OCI-LY7 (cell line): ENCODE data around the gene CAMKK1.

ENCODE experiments used
- EZH2phosphoT487 ChIP-seq: fragments of 200-600 bp; sonication (generic); IDR thresholded peaks from 2 replicates; pipeline ENCODE4 v1.6.1; 2018; ENCODE audit warnings: low read depth, borderline replicate concordance, mild to moderate bottlenecking, mixed run types, antibody characterized with exemption, low read length, moderate library complexity, mixed read lengths
- TF ChIP-seq, protein P1 (sequence below): fragments of 200-600 bp; sonication (generic); conservative IDR thresholded peaks from 2 replicates; pipeline ENCODE4 v1.5.1; 2014; ENCODE audit warnings: mild to moderate bottlenecking, antibody characterized with exemption, low read length, moderate library complexity, mixed read lengths

DNA sequence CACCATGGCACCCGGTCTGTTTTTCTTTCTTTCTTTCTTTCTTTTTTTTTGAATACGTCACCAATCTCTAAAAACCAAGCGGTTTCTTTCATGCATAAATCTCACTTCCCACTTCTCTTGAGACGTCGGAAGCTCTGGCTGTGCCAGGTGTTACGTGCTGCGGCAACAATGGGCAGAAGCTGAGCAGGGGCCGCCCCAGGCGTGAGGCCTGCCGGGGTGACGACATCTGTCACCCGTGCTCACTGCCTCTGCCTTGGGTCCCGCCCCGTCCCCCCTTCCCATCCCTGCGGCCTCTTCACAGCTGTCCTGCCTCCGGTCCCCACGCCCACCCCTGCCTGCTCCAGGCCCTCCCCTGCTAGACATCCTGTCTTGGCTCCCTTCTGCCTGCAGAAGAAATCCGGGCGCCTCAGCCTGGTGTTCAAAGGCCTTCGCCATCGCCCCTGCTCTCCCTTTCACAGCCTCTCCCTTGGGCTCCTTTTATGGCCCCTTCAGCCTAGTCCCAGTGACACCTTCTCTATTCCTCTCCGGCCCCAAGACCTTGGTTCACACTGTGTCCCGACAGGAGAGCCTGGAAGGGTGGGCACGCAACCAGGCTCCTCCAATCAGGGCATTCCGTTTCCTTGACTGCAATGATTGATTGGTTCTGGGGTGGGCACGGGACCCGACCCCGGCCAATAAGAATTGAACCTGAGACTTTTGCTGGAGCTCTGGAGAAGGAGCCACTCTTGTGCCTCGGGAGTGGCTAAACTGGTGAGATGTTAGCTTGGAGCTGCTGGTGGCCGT, 18.6 kb upstream of the CAMKK1 start:
- TF ChIP-seq, protein P1, sequence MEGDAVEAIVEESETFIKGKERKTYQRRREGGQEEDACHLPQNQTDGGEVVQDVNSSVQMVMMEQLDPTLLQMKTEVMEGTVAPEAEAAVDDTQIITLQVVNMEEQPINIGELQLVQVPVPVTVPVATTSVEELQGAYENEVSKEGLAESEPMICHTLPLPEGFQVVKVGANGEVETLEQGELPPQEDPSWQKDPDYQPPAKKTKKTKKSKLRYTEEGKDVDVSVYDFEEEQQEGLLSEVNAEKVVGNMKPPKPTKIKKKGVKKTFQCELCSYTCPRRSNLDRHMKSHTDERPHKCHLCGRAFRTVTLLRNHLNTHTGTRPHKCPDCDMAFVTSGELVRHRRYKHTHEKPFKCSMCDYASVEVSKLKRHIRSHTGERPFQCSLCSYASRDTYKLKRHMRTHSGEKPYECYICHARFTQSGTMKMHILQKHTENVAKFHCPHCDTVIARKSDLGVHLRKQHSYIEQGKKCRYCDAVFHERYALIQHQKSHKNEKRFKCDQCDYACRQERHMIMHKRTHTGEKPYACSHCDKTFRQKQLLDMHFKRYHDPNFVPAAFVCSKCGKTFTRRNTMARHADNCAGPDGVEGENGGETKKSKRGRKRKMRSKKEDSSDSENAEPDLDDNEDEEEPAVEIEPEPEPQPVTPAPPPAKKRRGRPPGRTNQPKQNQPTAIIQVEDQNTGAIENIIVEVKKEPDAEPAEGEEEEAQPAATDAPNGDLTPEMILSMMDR: no peak
- TF ChIP-seq EZH2phosphoT487: no peak
